Raji (cell line): ENCODE data around the gene INPP5D.

ENCODE experiments used
- POLR2A ChIP-seq: IDR thresholded peaks from 2 replicates; pipeline ENCODE4 v1.6.1; 2011; ENCODE audit warnings: low read depth, low read length, control low read depth; ENCODE audit not compliant: insufficient read depth

The INPP5D gene

DNA sequence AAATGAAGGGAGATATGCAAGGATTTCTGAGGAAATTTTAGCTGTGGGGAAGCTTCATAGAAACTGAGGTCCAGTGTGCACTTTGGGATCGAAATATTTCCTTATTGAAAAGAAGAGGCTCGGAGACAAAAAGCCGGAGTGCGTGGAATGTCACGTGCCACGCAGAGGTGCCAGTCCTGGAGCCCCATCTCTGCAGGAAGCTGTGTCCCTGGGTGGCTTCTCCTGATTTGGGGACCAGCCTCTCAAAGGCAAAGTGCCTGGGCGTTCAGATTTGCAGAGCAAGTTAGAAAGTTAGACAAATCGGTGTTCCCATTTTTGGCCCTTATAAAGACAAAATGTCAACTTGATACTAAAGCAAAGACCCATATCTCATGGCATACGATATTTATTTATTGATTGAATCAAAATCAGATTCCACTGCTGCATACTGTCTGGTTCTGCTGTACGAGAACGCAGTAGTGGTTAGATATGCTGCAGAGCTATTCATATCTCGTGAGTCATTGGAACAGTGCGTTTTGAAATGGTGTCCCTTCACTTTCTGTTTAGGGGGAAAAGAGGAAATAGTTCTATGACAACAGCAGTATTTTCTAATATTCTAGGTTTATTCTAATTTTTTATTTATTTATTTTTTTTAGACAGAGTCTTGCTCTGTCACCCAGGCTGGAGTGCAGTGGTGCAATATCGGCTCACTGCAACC is 182.2 kb downstream of the INPP5D start:
- no peak for TF ChIP-seq POLR2A

GRCh38 chr2:233243348-233243747 is 183.2 kb downstream of the INPP5D start:
- TF ChIP-seq POLR2A: no peak

DNA sequence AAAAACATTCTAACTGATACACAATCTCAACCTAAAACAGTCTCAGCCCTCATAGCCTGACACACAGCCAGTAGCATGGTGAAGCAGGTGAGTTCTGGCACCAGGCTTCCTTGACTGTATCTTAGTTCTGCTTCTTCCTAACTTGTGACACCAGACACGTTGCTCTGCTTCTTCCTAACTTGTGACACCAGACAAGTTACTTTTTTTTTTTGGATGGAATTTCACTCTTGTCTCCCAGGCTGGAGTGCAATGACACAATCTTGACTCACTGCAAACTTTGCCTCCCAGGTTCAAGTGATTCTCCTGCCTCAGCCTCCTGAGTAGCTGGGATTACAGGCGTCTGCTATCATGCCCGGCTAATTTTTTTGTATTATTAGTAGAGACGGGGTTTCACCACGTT is 184.7 kb downstream of the INPP5D start:
- no peak for TF ChIP-seq POLR2A

- no peak for TF ChIP-seq POLR2A
Measured at GRCh38 chr2:233245406-233245805, 185.3 kb downstream of the INPP5D start.

DNA sequence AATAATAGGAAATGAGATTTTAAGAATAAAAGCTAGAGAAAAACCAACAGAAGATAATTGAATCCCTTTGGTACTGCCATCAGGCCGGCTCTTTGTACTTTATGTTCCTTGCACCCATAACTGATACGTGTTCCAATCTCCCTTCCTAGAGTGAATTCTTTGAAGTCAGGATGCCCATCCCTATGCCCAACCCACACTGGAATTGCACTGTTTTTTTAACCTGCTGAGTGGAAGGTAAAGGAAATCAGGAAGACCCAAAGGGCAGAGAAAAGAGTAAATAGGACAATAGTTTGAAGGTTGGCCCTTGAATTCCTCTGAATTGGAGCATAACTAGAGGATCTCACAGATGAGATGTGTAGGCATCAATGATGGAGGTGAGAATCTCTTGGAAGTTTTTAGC is 187.0 kb downstream of the INPP5D start:
- no peak for TF ChIP-seq POLR2A

- TF ChIP-seq POLR2A: no peak
Measured at GRCh38 chr2:233247744-233248143, 187.6 kb downstream of the INPP5D start.

GRCh38 chr2:233248999-233249398 is 188.9 kb downstream of the INPP5D start:
- no peak for TF ChIP-seq POLR2A

DNA sequence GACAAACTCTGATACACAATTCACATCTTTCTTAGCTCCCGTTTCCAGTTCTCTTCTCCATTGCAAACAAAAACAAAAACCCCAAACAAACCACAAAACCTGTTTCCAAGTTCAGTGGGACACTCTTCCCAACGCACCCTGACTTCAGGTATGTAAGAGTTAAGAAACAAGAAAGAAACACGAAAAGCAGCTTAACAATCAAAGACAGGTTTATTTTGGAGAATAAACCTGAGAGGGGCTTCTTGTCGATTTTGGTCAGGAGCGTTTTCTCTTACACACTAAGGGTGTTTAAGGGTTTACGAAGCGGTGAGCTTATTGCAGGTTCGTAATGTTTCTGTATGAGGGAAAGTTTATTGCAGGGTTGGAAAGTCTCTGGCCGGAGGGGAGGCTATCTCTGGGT is 190.4 kb downstream of the INPP5D start:
- TF ChIP-seq POLR2A: no peak

DNA sequence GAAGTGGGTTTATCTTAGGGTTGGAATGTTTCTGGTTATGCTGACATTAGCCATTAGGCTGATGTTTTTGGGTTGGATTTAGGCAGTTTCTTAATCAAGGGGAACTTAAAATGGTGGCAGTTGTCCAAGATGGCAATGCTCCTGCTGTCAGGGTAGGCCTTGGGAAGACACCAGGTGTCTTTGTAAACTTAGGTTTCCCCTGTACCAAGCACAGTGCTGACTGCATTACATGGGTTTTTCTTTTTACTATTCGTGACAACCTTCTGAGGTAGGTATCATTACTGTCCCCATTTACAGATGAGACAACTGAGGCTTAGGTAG is 190.8 kb downstream of the INPP5D start:
- no peak for TF ChIP-seq POLR2A

DNA sequence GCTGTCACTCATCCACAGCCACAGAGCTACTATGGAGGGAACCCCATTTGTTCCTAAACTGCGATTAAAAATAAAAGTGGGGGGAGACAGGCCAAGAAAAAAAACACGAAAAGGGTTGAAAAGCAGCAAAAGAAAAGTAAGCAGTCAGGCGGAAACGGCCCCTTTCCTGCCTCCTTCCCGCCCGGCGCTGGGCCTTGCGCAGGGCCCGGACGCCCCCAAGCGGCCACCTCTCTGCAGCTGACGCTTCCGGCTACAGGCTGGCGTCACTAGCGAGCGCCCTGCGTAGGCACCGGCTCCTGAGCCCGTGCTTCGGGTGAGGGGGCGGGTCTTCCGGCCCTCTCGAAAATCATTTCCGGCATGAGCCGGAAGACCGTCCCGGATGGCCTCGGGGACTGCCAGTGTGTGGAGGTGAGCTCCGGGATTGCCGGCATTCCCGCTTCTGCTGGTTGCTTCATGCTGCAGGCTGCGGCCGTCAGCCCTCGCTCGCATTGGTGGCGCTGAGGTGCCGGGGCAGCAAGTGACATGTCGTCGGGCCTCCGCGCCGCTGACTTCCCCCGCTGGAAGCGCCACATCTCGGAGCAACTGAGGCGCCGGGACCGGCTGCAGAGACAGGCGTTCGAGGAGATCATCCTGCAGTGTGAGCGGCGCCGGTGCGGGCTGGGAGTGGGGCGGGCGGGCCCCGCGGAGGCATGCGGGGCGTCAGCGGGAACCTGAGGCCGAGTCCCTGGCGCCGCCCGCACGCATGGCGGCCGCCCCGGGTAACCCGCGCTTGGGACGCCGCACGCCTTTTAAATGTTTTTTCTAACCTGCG is 191.4 kb downstream of the INPP5D start, which contains the start of gene ATG16L1:
Gene ATG16L1, plus strand, starts transcription at position 368 of the 811 bp plus-strand sequence. Its CDS starts 155 bp downstream, at position 523.
- peak; percentile 95 for TF ChIP-seq POLR2A

DNA sequence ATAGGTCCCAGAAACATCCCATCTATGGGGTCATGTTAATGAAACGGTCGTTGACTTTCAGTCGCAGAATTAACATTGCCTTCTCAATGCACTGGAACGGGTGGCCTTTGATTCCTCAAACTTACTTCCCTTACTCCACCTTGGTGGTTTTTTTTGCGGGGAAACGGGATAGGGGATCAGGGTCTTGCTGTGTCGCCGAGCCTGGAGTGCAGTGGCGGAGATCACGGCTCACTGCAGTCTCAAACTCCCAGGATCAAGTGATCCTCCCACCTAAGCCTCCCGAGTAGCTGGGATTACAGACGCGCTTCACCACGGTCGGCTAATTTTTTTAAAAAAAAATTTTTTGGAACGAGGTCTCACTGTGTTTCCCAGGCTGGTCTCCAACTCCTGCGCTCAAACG is 192.1 kb downstream of the INPP5D start:
- no peak for TF ChIP-seq POLR2A

DNA sequence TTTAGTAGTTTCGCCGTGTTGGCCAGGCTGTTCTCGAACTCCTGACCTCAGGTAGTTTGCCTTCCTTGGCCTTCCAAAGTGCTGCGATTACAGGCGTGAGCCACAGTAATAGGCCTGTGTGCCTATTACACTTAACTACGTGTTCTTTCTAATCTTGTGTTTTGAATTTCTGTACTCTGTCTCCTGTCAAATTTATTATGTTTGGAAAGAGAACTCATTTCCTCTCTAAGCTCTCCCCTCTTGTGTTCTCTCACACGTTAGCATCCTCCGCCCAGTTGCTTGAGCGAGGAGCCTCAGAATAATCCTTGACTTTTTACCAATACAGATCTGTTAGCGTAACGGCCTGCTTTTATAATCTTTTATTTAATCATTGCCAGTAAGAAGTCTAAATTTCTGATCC is 195.0 kb downstream of the INPP5D start:
- TF ChIP-seq POLR2A: no peak

DNA sequence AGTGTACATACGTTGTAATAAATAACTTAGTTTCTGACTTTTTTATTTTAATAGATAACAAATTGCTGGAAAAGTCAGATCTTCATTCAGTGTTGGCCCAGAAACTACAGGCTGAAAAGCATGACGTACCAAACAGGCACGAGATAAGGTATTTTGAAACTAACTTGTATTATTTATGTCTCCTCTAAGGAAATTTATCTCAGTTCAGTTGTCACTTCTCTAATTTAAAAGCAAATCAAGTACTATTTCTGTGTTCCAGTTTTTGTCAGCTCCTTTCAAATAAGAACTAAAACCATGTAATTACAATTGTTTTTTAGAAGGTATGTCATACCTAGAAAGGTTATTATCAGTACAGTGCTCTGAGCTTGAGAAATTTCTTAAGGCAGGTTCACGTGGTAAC is 195.9 kb downstream of the INPP5D start:
- TF ChIP-seq POLR2A: no peak
